Activated naive CD8-positive, alpha-beta T cell (primary cell): ENCODE measurements around the gene PDE4B.

Experiments
- H3K27ac Mint-ChIP-seq: one replicate; pipeline ENCODE4 v1.8.0; 2021; ENCODE audit warnings: mixed read lengths
- H3K27me3 Mint-ChIP-seq: one replicate; pipeline ENCODE4 v1.8.0; 2021; ENCODE audit warnings: mixed read lengths
- H3K36me3 Mint-ChIP-seq: one replicate; pipeline ENCODE4 v1.8.0; 2021; ENCODE audit warnings: mixed read lengths
- H3K4me1 Mint-ChIP-seq: one replicate; pipeline ENCODE4 v1.8.0; 2021; ENCODE audit warnings: low read depth, mixed read lengths
- H3K4me3 Mint-ChIP-seq: one replicate; pipeline ENCODE4 v1.8.0; 2021; ENCODE audit warnings: mild to moderate bottlenecking, mixed read lengths
- H3K9me3 Mint-ChIP-seq: one replicate; pipeline ENCODE4 v1.8.0; 2021; ENCODE audit warnings: low read depth, mixed read lengths

Gene PDE4B

GRCh38 chr1:66246351-66247269 lies 453.9 kb downstream of the PDE4B start:
- H3K4me3 Mint-ChIP-seq = no peak overlapping the region
- H3K9me3 Mint-ChIP-seq = no peaks in the 10 kb centered on the region
- H3K36me3 Mint-ChIP-seq = no peaks in the 10 kb centered on the region
- H3K27me3 Mint-ChIP-seq = no peaks in the 10 kb centered on the region
- peaks cover 23% of the 10 kb centered on the region for H3K4me1 Mint-ChIP-seq
- peak overlapping the region; percentile 3 for H3K27ac Mint-ChIP-seq

- Mint-ChIP-seq H3K4me1 (peaks cover 23% of the 10 kb centered on the region), H3K27ac (peak overlapping the region; percentile 41), H3K4me3 (no peak overlapping the region), H3K36me3 (no peaks in the 10 kb centered on the region), H3K9me3 (no peaks in the 10 kb centered on the region), H3K27me3 (no peaks in the 10 kb centered on the region)
Observed at GRCh38 chr1:66247415-66248208, 454.9 kb downstream of the PDE4B start.

GRCh38 chr1:66248257-66248656 lies 455.6 kb downstream of the PDE4B start:
- H3K36me3 Mint-ChIP-seq = no peaks in the 10 kb centered on the region
- no peaks in the 10 kb centered on the region for H3K9me3 Mint-ChIP-seq
- no peaks in the 10 kb centered on the region for H3K27me3 Mint-ChIP-seq
- H3K4me3 Mint-ChIP-seq = no peak overlapping the region
- no peak overlapping the region for H3K27ac Mint-ChIP-seq
- peaks cover 25% of the 10 kb centered on the region for H3K4me1 Mint-ChIP-seq

- Mint-ChIP-seq H3K9me3 (no peaks in the 10 kb centered on the region), H3K36me3 (no peaks in the 10 kb centered on the region), H3K4me1 (peaks cover 28% of the 10 kb centered on the region), H3K27ac (no peak overlapping the region), H3K27me3 (no peaks in the 10 kb centered on the region), H3K4me3 (no peak overlapping the region)
Observed at GRCh38 chr1:66248746-66249145, 456.1 kb downstream of the PDE4B start.

- Mint-ChIP-seq H3K27ac (no peak overlapping the region), H3K4me3 (no peak overlapping the region), H3K36me3 (no peaks in the 10 kb centered on the region)
Observed at GRCh38 chr1:66250075-66250474, 457.4 kb downstream of the PDE4B start.

GRCh38 chr1:66250478-66250877 lies 457.8 kb downstream of the PDE4B start:
- Mint-ChIP-seq H3K36me3 (no peaks in the 10 kb centered on the region), H3K27ac (no peak overlapping the region), H3K27me3 (no peaks in the 10 kb centered on the region), H3K4me1 (peaks cover 42% of the 10 kb centered on the region), H3K9me3 (no peaks in the 10 kb centered on the region), H3K4me3 (no peak overlapping the region)

More at GRCh38 chr1:66250075-66250474, 457.4 kb downstream of the PDE4B start:
- peaks cover 40% of the 10 kb centered on the region for H3K4me1 Mint-ChIP-seq
- no peaks in the 10 kb centered on the region for H3K9me3 Mint-ChIP-seq
- no peaks in the 10 kb centered on the region for H3K27me3 Mint-ChIP-seq

GRCh38 chr1:66251546-66251945 lies 458.9 kb downstream of the PDE4B start:
- Mint-ChIP-seq H3K27me3 (no peaks in the 10 kb centered on the region), H3K4me3 (no peak overlapping the region), H3K27ac (no peak overlapping the region), H3K36me3 (no peaks in the 10 kb centered on the region), H3K9me3 (no peaks in the 10 kb centered on the region), H3K4me1 (peaks cover 38% of the 10 kb centered on the region)

GRCh38 chr1:66253330-66253921 lies 460.7 kb downstream of the PDE4B start:
- H3K4me1 Mint-ChIP-seq = peaks cover 31% of the 10 kb centered on the region
- no peak overlapping the region for H3K27ac Mint-ChIP-seq
- H3K36me3 Mint-ChIP-seq = no peaks in the 10 kb centered on the region
- no peaks in the 10 kb centered on the region for H3K27me3 Mint-ChIP-seq
- H3K9me3 Mint-ChIP-seq = no peaks in the 10 kb centered on the region
- H3K4me3 Mint-ChIP-seq = no peak overlapping the region

- H3K36me3 Mint-ChIP-seq = no peaks in the 10 kb centered on the region
- H3K27me3 Mint-ChIP-seq = no peaks in the 10 kb centered on the region
- H3K4me1 Mint-ChIP-seq = peaks cover 35% of the 10 kb centered on the region
- no peaks in the 10 kb centered on the region for H3K9me3 Mint-ChIP-seq
- peak overlapping the region; percentile 4 for H3K27ac Mint-ChIP-seq
- no peak overlapping the region for H3K4me3 Mint-ChIP-seq
Observed at GRCh38 chr1:66254785-66255184, 462.1 kb downstream of the PDE4B start.

GRCh38 chr1:66256629-66257572 lies 464.2 kb downstream of the PDE4B start:
- H3K27me3 Mint-ChIP-seq = no peaks in the 10 kb centered on the region
- peaks cover 55% of the 10 kb centered on the region for H3K4me1 Mint-ChIP-seq
- H3K9me3 Mint-ChIP-seq = no peaks in the 10 kb centered on the region
- H3K4me3 Mint-ChIP-seq = no peak overlapping the region
- H3K27ac Mint-ChIP-seq = peak overlapping the region; percentile 62
- no peaks in the 10 kb centered on the region for H3K36me3 Mint-ChIP-seq

- Mint-ChIP-seq H3K27me3 (no peaks in the 10 kb centered on the region), H3K9me3 (no peaks in the 10 kb centered on the region), H3K4me3 (no peak overlapping the region), H3K4me1 (peaks cover 63% of the 10 kb centered on the region), H3K27ac (peak overlapping the region; percentile 1), H3K36me3 (no peaks in the 10 kb centered on the region)
Observed at GRCh38 chr1:66258404-66259105, 465.9 kb downstream of the PDE4B start.

- H3K9me3 Mint-ChIP-seq = no peaks in the 10 kb centered on the region
- peaks cover 44% of the 10 kb centered on the region for H3K4me1 Mint-ChIP-seq
- H3K27ac Mint-ChIP-seq = peak overlapping the region; percentile 80
- H3K4me3 Mint-ChIP-seq = peak overlapping the region; percentile 9
- H3K36me3 Mint-ChIP-seq = no peaks in the 10 kb centered on the region
- no peaks in the 10 kb centered on the region for H3K27me3 Mint-ChIP-seq
Observed at GRCh38 chr1:66261364-66261763, 468.7 kb downstream of the PDE4B start.

- Mint-ChIP-seq H3K27me3 (no peaks in the 10 kb centered on the region), H3K4me3 (no peak overlapping the region), H3K27ac (no peak overlapping the region), H3K9me3 (no peaks in the 10 kb centered on the region), H3K36me3 (no peaks in the 10 kb centered on the region), H3K4me1 (peaks cover 45% of the 10 kb centered on the region)
Observed at GRCh38 chr1:66262208-66262963, 469.7 kb downstream of the PDE4B start.
